ENCODE results near the gene CD300H. TPM values are rescaled to one million over a fixed set of nuclear protein-coding genes. Genes with fewer than 3 reads are reported as not detected.
"Not testable (repeated sequence)": the region's sequence is repeated elsewhere in the genome, so short reads cannot be mapped to it uniquely, and the experiment has no call there.

The CD300H gene
- total RNA-seq, 1 experiment from 2014 or later = not detected

DNA sequence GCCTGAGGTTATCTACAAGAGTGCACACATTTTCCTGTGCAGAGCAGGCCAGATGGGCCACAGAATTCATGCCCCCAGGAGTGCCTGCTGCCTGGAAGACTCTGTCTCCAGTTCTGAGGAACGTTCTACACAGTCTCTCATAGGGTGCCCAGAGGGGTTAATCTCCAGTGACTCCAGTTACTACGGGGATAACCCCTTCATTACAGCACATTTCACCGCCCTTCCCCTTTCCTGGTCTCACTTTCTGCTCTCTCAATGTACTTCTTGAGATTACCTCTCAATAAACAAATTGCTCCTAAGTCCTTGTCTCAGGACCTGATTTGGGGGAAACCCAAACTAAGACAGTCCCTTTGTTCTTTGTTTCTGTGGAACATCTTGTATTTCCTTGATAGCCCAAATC, 5.7 kb downstream of the CD300H start:
- no TSS peak for BruUV-seq (replicated peaks)

GRCh38 chr17:74558882-74559519, 8.3 kb downstream of the CD300H start:
- in situ Hi-C loops (cut with HindIII; ENCODE audit: low pct_unique_long_range_greater_than_20kb, low sequenced_read_pairs) = no loop called here
- intact Hi-C loops (cut with micrococcal nuclease; ENCODE audit: unreplicated experiment) = no loop called here
- H3K36me3 ChIP-seq (ENCODE audit: control insufficient read depth, insufficient read depth, low read length) = no peaks in the 10 kb centered on the region
- H3K4me1 ChIP-seq (ENCODE audit: control insufficient read depth, insufficient read depth, low read length) = no peaks in the 10 kb centered on the region
- TF ChIP-seq, protein P1, sequence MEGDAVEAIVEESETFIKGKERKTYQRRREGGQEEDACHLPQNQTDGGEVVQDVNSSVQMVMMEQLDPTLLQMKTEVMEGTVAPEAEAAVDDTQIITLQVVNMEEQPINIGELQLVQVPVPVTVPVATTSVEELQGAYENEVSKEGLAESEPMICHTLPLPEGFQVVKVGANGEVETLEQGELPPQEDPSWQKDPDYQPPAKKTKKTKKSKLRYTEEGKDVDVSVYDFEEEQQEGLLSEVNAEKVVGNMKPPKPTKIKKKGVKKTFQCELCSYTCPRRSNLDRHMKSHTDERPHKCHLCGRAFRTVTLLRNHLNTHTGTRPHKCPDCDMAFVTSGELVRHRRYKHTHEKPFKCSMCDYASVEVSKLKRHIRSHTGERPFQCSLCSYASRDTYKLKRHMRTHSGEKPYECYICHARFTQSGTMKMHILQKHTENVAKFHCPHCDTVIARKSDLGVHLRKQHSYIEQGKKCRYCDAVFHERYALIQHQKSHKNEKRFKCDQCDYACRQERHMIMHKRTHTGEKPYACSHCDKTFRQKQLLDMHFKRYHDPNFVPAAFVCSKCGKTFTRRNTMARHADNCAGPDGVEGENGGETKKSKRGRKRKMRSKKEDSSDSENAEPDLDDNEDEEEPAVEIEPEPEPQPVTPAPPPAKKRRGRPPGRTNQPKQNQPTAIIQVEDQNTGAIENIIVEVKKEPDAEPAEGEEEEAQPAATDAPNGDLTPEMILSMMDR (IDR thresholded peaks at IDR 0.05) = no peak
- TF ChIP-seq SIN3A (IDR thresholded peaks at IDR 0.05; ENCODE audit: borderline replicate concordance, insufficient read depth, low read depth, low read length) (no peak), POLR2AphosphoS5 (IDR thresholded peaks at IDR 0.05; ENCODE audit: low read depth, low read length) (no peak), TCF7L2 (IDR thresholded peaks at IDR 0.05; ENCODE audit: low read depth, low read length) (no peak)
- TF ChIP-seq, protein P2, sequence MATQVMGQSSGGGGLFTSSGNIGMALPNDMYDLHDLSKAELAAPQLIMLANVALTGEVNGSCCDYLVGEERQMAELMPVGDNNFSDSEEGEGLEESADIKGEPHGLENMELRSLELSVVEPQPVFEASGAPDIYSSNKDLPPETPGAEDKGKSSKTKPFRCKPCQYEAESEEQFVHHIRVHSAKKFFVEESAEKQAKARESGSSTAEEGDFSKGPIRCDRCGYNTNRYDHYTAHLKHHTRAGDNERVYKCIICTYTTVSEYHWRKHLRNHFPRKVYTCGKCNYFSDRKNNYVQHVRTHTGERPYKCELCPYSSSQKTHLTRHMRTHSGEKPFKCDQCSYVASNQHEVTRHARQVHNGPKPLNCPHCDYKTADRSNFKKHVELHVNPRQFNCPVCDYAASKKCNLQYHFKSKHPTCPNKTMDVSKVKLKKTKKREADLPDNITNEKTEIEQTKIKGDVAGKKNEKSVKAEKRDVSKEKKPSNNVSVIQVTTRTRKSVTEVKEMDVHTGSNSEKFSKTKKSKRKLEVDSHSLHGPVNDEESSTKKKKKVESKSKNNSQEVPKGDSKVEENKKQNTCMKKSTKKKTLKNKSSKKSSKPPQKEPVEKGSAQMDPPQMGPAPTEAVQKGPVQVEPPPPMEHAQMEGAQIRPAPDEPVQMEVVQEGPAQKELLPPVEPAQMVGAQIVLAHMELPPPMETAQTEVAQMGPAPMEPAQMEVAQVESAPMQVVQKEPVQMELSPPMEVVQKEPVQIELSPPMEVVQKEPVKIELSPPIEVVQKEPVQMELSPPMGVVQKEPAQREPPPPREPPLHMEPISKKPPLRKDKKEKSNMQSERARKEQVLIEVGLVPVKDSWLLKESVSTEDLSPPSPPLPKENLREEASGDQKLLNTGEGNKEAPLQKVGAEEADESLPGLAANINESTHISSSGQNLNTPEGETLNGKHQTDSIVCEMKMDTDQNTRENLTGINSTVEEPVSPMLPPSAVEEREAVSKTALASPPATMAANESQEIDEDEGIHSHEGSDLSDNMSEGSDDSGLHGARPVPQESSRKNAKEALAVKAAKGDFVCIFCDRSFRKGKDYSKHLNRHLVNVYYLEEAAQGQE (IDR thresholded peaks at IDR 0.05; ENCODE audit: insufficient read depth in 1 of 2, low read depth in 2 of 2, low read length in 1 of 2) = no peak
- no peaks in the 10 kb centered on the region for H3K9me3 ChIP-seq (ENCODE audit: control insufficient read depth, insufficient read depth, low read depth, low read length)
- POLR2A ChIA-PET = no interaction called here
- no peak for ATAC-seq
- H3K4me3 ChIP-seq (ENCODE audit: low read depth in 2 of 2, low read length in 2 of 2) = no peak overlapping the region
- CTCF ChIA-PET = no interaction called here
- H3K27me3 ChIP-seq (ENCODE audit: control insufficient read depth, insufficient read depth, low read length) = peaks cover 5% of the 10 kb centered on the region; the same call in 1 of the 2 replicates
- H3K27ac ChIP-seq (ENCODE audit: low read length) = no peak overlapping the region
- BruUV-seq (replicated peaks) = no TSS peak
- DNase-seq (ENCODE audit: low read depth, low spot score) = no peak

More for the DNA sequence above, 5.7 kb downstream of the CD300H start:
- DNase-seq (ENCODE audit: low read depth, low spot score) (no peak), ATAC-seq (no peak)
- ChIA-PET POLR2A (no interaction called here), CTCF (no interaction called here)
- H3K27ac ChIP-seq (ENCODE audit: low read length) = no peak overlapping the region
- H3K36me3 ChIP-seq (ENCODE audit: control insufficient read depth, insufficient read depth, low read length) = no peaks in the 10 kb centered on the region
- H3K27me3 ChIP-seq (ENCODE audit: control insufficient read depth, insufficient read depth, low read length) = peaks cover 5% of the 10 kb centered on the region; the same call in 1 of the 2 replicates
- H3K4me1 ChIP-seq (ENCODE audit: control insufficient read depth, insufficient read depth, low read length) = no peaks in the 10 kb centered on the region
- H3K9me3 ChIP-seq (ENCODE audit: control insufficient read depth, insufficient read depth, low read depth, low read length) = no peaks in the 10 kb centered on the region
- no peak overlapping the region for H3K4me3 ChIP-seq (ENCODE audit: low read depth in 2 of 2, low read length in 2 of 2)
- TF ChIP-seq POLR2AphosphoS5 (IDR thresholded peaks at IDR 0.05; ENCODE audit: low read depth, low read length) (no peak), TCF7L2 (IDR thresholded peaks at IDR 0.05; ENCODE audit: low read depth, low read length) (no peak), SIN3A (IDR thresholded peaks at IDR 0.05; ENCODE audit: borderline replicate concordance, insufficient read depth, low read depth, low read length) (no peak)
- TF ChIP-seq, protein P1 (IDR thresholded peaks at IDR 0.05) = no peak
- TF ChIP-seq, protein P2 (IDR thresholded peaks at IDR 0.05; ENCODE audit: insufficient read depth in 1 of 2, low read depth in 2 of 2, low read length in 1 of 2) = no peak
- intact Hi-C loops (cut with micrococcal nuclease; ENCODE audit: unreplicated experiment) (no loop called here), in situ Hi-C loops (cut with HindIII; ENCODE audit: low pct_unique_long_range_greater_than_20kb, low sequenced_read_pairs) (no loop called here)

DNA sequence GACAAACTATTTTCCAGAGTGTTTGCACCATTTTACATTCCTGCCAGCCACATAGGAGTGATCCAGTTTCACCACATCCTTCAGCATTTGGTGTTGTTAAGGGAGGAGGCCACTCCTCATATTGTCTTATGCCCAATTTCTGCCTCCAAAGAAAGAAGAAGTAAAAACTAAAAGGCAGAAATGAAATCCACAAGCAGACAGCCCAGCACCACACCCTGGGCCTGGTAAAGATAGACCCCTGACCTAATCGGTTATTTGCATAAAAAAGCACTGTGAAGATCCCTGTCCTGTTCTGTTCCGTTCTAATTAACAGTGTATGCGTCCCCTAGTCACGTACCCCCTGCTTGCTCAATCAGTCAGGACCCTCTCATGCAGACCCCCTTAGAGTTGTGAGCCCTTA, 8.9 kb downstream of the CD300H start:
- H3K4me1 ChIP-seq (ENCODE audit: control insufficient read depth, insufficient read depth, low read length); in situ Hi-C loops (cut with HindIII; ENCODE audit: low pct_unique_long_range_greater_than_20kb, low sequenced_read_pairs); BruUV-seq (replicated peaks); intact Hi-C loops (cut with micrococcal nuclease; ENCODE audit: unreplicated experiment); H3K27ac ChIP-seq (ENCODE audit: low read length); CTCF ChIA-PET; DNase-seq (ENCODE audit: low read depth, low spot score); H3K27me3 ChIP-seq (ENCODE audit: control insufficient read depth, insufficient read depth, low read length); H3K36me3 ChIP-seq (ENCODE audit: control insufficient read depth, insufficient read depth, low read length); H3K9me3 ChIP-seq (ENCODE audit: control insufficient read depth, insufficient read depth, low read depth, low read length); POLR2A ChIA-PET; H3K4me3 ChIP-seq (ENCODE audit: low read depth in 2 of 2, low read length in 2 of 2); ATAC-seq: not testable (repeated sequence)
